Endothelial cell (in vitro differentiated cells): ENCODE data around the gene ZHX3. TPM values are rescaled to one million over a fixed set of nuclear protein-coding genes. Genes with fewer than 3 reads are reported as not detected.
A peak's percentile ranks its signal among the peaks of the same experiment; 100 is the strongest.

Experiments
- DNase-seq: peaks from one replicate; pipeline ENCODE4 v3.0.0; 2021; ENCODE audit warnings: low spot score
- H3K27ac Mint-ChIP-seq: one replicate; pipeline ENCODE4 v1.8.0; 2021; ENCODE audit warnings: mixed read lengths, inconsistent platforms; ENCODE audit not compliant: unreplicated experiment
- H3K27me3 Mint-ChIP-seq: one replicate; pipeline ENCODE4 v1.8.0; 2021; ENCODE audit warnings: mild to moderate bottlenecking, moderate library complexity, mixed read lengths, inconsistent platforms; ENCODE audit not compliant: unreplicated experiment
- H3K36me3 Mint-ChIP-seq: one replicate; pipeline ENCODE4 v1.8.0; 2021; ENCODE audit warnings: mild to moderate bottlenecking, low read depth, mixed read lengths, inconsistent platforms; ENCODE audit not compliant: unreplicated experiment
- H3K4me1 Mint-ChIP-seq: one replicate; pipeline ENCODE4 v1.8.0; 2021; ENCODE audit warnings: mild to moderate bottlenecking, mixed read lengths, inconsistent platforms; ENCODE audit not compliant: unreplicated experiment
- H3K4me3 Mint-ChIP-seq: one replicate; pipeline ENCODE4 v1.8.0; 2021; ENCODE audit warnings: mild to moderate bottlenecking, mixed read lengths, inconsistent platforms; ENCODE audit not compliant: unreplicated experiment
- H3K9me3 Mint-ChIP-seq: one replicate; pipeline ENCODE4 v1.8.0; 2021; ENCODE audit warnings: mixed read lengths, inconsistent platforms; ENCODE audit not compliant: unreplicated experiment
- CTCF ChIP-seq: fragments of 200-600 bp; sonication (generic); IDR thresholded peaks from one replicate; pipeline ENCODE4 v1.5.0; 2021; ENCODE audit warnings: antibody characterized with exemption; ENCODE audit not compliant: unreplicated experiment
- long read RNA-seq: library from polyadenylated mRNA; unstranded; transcript quantifications from one replicate; pipeline ENCODE4 v2.0.0, GENCODE V29; 2020; ENCODE audit not compliant: unreplicated experiment
- total RNA-seq: library from RNA; stranded (reverse); fragmentation: NEBNext Ultra II Directional; extraction: Animal tissue kit (Norgen Biotek cat#: 25700); gene quantifications from one replicate; pipeline ENCODE4 v1.2.1, GENCODE V29; 2021; ENCODE audit not compliant: unreplicated experiment

ZHX3 gene
- total RNA-seq, result 20.9 TPM
- long read RNA-seq, partial matches to known transcripts, result 3 of 3 reads
- long read RNA-seq, other reads (novel, unspliced or antisense), result 0 of 3 reads

GRCh38 chr20:41317546-41318270 lies at the start of gene ZHX3:
Gene ZHX3 (minus strand): TSS chr20:41317731. CDS start chr20:41204916, 112,815 bp downstream.
- Mint-ChIP-seq H3K4me1 (peaks cover 27% of the 10 kb centered on the region), H3K9me3 (no peaks in the 10 kb centered on the region), H3K36me3 (peaks cover 5% of the 10 kb centered on the region), H3K4me3 (peak within 1 kb of the TSS; percentile 91), H3K27me3 (peaks cover 8% of the 10 kb centered on the region), H3K27ac (peak within 1 kb of the TSS; percentile 36)
- DNase-seq, result peak; percentile 100
- no peak for TF ChIP-seq CTCF

GRCh38 chr20:41367393-41367695 lies 49.8 kb upstream of the ZHX3 start:
- no peak for TF ChIP-seq CTCF
- Mint-ChIP-seq H3K27ac (peak overlapping the region; percentile 36), H3K4me1 (peaks cover 5% of the 10 kb centered on the region), H3K4me3 (peak overlapping the region; percentile 82), H3K36me3 (peaks cover 9% of the 10 kb centered on the region), H3K27me3 (peaks cover 29% of the 10 kb centered on the region), H3K9me3 (peaks cover 4% of the 10 kb centered on the region)
- DNase-seq, result no peak

- peaks cover 5% of the 10 kb centered on the region for H3K4me1 Mint-ChIP-seq
- peak; percentile 44 for DNase-seq
- peaks cover 9% of the 10 kb centered on the region for H3K36me3 Mint-ChIP-seq
- H3K9me3 Mint-ChIP-seq, result peaks cover 4% of the 10 kb centered on the region
- no peak for TF ChIP-seq CTCF
- peaks cover 29% of the 10 kb centered on the region for H3K27me3 Mint-ChIP-seq
- H3K4me3 Mint-ChIP-seq, result peak within 1 kb of the TSS; percentile 82
- H3K27ac Mint-ChIP-seq, result peak within 1 kb of the TSS; percentile 36
Measured at GRCh38 chr20:41366546-41367392, 49.2 kb upstream of the ZHX3 start, which contains the start of gene EMILIN3. Gene EMILIN3 (minus strand): TSS chr20:41366818. CDS start chr20:41366634, 184 bp downstream.

- Mint-ChIP-seq H3K9me3 (no peaks in the 10 kb centered on the region), H3K4me3 (peak overlapping the region; percentile 45), H3K27ac (no peak overlapping the region), H3K4me1 (peaks cover 5% of the 10 kb centered on the region), H3K36me3 (peaks cover 3% of the 10 kb centered on the region), H3K27me3 (peaks cover 29% of the 10 kb centered on the region)
- DNase-seq, result no peak
- TF ChIP-seq CTCF, result no peak
Measured at GRCh38 chr20:41365777-41366545, 48.4 kb upstream of the ZHX3 start.
